BJ (cell line): Measurements from ENCODE around the gene HHAT. TPM values are rescaled to one million over a fixed set of nuclear protein-coding genes. Genes with fewer than 3 reads are reported as not detected.

Experiments
- CTCF ChIA-PET: fragments of 350-600 bp; formaldehyde crosslinking; extraction: SDS; loops from one replicate; lab custom pipeline; 2021; ENCODE audit warnings: antibody characterized with exemption, inconsistent platforms; lab: Yijun Ruan, JAX
- POLR2A ChIA-PET: fragments of 300-600 bp; sonication (Branson Sonifier 250); formaldehyde crosslinking; extraction: SDS; loops from one replicate; lab custom pipeline; 2021; ENCODE audit warnings: antibody characterized with exemption; lab: Charles Lee
- DNase-seq: peaks from one replicate; pipeline ENCODE4 v3.0.0-alpha.2; 2011; ENCODE audit warnings: low read depth
- H3K27me3 ChIP-seq: 2 replicates; pipeline ENCODE4 v1.6.0; 2011; ENCODE audit warnings: low read length; ENCODE audit not compliant: control insufficient read depth, insufficient read depth
- H3K36me3 ChIP-seq: 2 replicates; pipeline ENCODE4 v1.5.1; 2011; ENCODE audit warnings: low read length; ENCODE audit not compliant: control insufficient read depth, insufficient read depth
- H3K4me3 ChIP-seq: 2 replicates; pipeline ENCODE4 v1.5.1; 2011; ENCODE audit warnings: low read depth, mild to moderate bottlenecking, control low read depth, low read length
- CTCF ChIP-seq: IDR thresholded peaks from 2 replicates; pipeline ENCODE4 v1.5.1; 2011; ENCODE audit warnings: low read depth, mild to moderate bottlenecking, control low read depth, inconsistent platforms, low read length, moderate library complexity; ENCODE audit not compliant: insufficient read depth
- polyA plus RNA-seq: library from polyadenylated mRNA; depleted of rRNA; stranded (reverse); fragments of >200 nt; gene quantifications from 2 replicates; pipeline ENCODE4 v1.2.3, GENCODE V29; 2011

HHAT gene
- polyA plus RNA-seq, 1 experiment: 6.6 TPM

GRCh38 chr1:210361665-210362064, 33.0 kb downstream of the HHAT start:
- DNase-seq: no peak

GRCh38 chr1:210362526-210362925, 33.8 kb downstream of the HHAT start:
- ChIA-PET POLR2A (no interaction called here), CTCF (interaction anchor here (0.6 to 16.9 kb wide), 4 partner anchors 11 to 167 kb away, joined by 3 to 287 read pairs (median 24); no protein-coding TSS in a partner anchor)
- no peak for DNase-seq
- Histone ChIP-seq H3K4me3 (no peak overlapping the region), H3K36me3 (no peaks in the 10 kb centered on the region), H3K27me3 (peaks cover 1% of the 10 kb centered on the region; the same call in 1 of the 2 replicates)
- no peak for TF ChIP-seq CTCF

More at GRCh38 chr1:210361665-210362064, 33.0 kb downstream of the HHAT start:
- ChIA-PET POLR2A (no interaction called here), CTCF (interaction anchor here (0.6 to 16.9 kb wide), 12 partner anchors 7 to 417 kb away, joined by 3 to 287 read pairs (median 6); no protein-coding TSS in a partner anchor)
- Histone ChIP-seq H3K36me3 (no peaks in the 10 kb centered on the region), H3K27me3 (no peaks in the 10 kb centered on the region), H3K4me3 (no peak overlapping the region)
- no peak for TF ChIP-seq CTCF

- TF ChIP-seq CTCF: no peak
- POLR2A ChIA-PET: no interaction called here
- CTCF ChIA-PET: interaction anchor here (1.3 to 16.9 kb wide), 3 partner anchors 13 to 36 kb away, joined by 5 to 287 read pairs (median 46); no protein-coding TSS in a partner anchor
- Histone ChIP-seq H3K36me3 (no peaks in the 10 kb centered on the region), H3K4me3 (no peak overlapping the region), H3K27me3 (peaks cover 1% of the 10 kb centered on the region; the same call in 1 of the 2 replicates)
- DNase-seq: no peak
These were observed 34.4 kb downstream of the HHAT start for GRCh38 chr1:210363119-210363518.

GRCh38 chr1:210364479-210364878, 35.8 kb downstream of the HHAT start:
- no peaks in the 10 kb centered on the region for H3K36me3 ChIP-seq
- POLR2A ChIA-PET: no interaction called here
- DNase-seq: no peak
- H3K27me3 ChIP-seq: peaks cover 1% of the 10 kb centered on the region; the same call in 1 of the 2 replicates
- H3K4me3 ChIP-seq: no peak overlapping the region
- CTCF ChIA-PET: interaction anchor here (6.2 to 16.9 kb wide), 2 partner anchors 11 to 35 kb away, joined by 46 to 287 read pairs; no protein-coding TSS in a partner anchor
- TF ChIP-seq CTCF: no peak

GRCh38 chr1:210366767-210367166, 38.1 kb downstream of the HHAT start:
- ChIA-PET POLR2A (interaction anchor here (1.2 kb wide), 1 partner anchor 249 kb away, joined by 3 read pairs; no protein-coding TSS in a partner anchor), CTCF (interaction anchor here (1.0 to 16.9 kb wide), 4 partner anchors 9 to 769 kb away, joined by 3 to 287 read pairs (median 25); no protein-coding TSS in a partner anchor)
- H3K36me3 ChIP-seq: no peaks in the 10 kb centered on the region
- peaks cover 1% of the 10 kb centered on the region; the same call in 1 of the 2 replicates for H3K27me3 ChIP-seq
- TF ChIP-seq CTCF: no peak
- DNase-seq: no peak
- H3K4me3 ChIP-seq: no peak overlapping the region
